Muscle layer of duodenum (tissue), 2 donors: ENCODE results near the gene KTN1.

Experiments used
- H3K27ac ChIP-seq: one replicate; pipeline ENCODE4 v1.7.0; 2013; ENCODE audit warnings: mild to moderate bottlenecking, low read length
- H3K27me3 ChIP-seq: one replicate; pipeline ENCODE4 v1.7.0; 2013; ENCODE audit warnings: low read depth, mild to moderate bottlenecking, control low read depth, low read length
- H3K36me3 ChIP-seq, 2 donors: one replicate each; pipeline ENCODE4 v1.7.0; 2013; ENCODE audit warnings: low read length in 2 of 2, control low read depth in 1 of 2, mild to moderate bottlenecking in 1 of 2; ENCODE audit not compliant: insufficient read depth in 2 of 2, control insufficient read depth in 1 of 2
- H3K4me1 ChIP-seq, 2 donors: one replicate each; pipeline ENCODE4 v1.7.0; 2013; ENCODE audit warnings: low read length in 2 of 2, mild to moderate bottlenecking in 2 of 2, control low read depth in 1 of 2, moderate library complexity in 1 of 2; ENCODE audit not compliant: insufficient read depth in 2 of 2, control insufficient read depth in 1 of 2
- H3K4me3 ChIP-seq, 2 donors: one replicate each; pipeline ENCODE4 v1.7.0; 2013; ENCODE audit warnings: low read length in 2 of 2, low read depth in 1 of 2, mild to moderate bottlenecking in 1 of 2
- H3K9me3 ChIP-seq, 2 donors: one replicate each; pipeline ENCODE4 v1.7.0; 2013; ENCODE audit warnings: low read length in 2 of 2, control low read depth in 1 of 2, mild to moderate bottlenecking in 1 of 2; ENCODE audit not compliant: control insufficient read depth in 1 of 2
- donor health status: healthy.

KTN1 gene

GRCh38 chr14:55645845-55646832, 66.1 kb downstream of the KTN1 start:
- no peaks in the 10 kb centered on the region for H3K27me3 ChIP-seq
- H3K4me3 ChIP-seq = no peak overlapping the region
- no peaks in the 10 kb centered on the region for H3K9me3 ChIP-seq
- H3K27ac ChIP-seq = no peak overlapping the region
- H3K36me3 ChIP-seq = peaks cover 34 to 37% of the 10 kb centered on the region in 2 donors
- no peaks in the 10 kb centered on the region for H3K4me1 ChIP-seq

DNA sequence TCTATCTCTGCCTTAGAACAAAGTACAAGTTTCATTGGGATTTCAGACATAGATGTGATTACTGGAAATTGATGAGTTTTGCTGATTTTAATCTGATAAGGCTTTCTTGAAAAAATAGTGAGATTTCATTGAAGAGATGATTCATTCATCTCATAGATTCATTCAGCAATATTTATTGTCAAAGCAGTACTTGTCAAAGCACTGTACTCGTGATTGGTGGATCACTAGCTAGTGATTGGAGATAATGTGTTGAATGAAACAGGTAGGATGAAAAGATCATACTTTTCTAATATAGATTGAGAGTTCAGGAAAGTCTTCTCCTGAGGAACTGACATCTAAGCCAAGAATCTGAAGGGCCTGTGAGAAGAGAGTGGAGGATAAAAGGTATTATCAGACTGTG, 71.0 kb downstream of the KTN1 start:
- H3K27ac ChIP-seq = no peak overlapping the region
- H3K4me3 ChIP-seq = no peak overlapping the region
- H3K9me3 ChIP-seq = no peaks in the 10 kb centered on the region
- peaks cover 41 to 52% of the 10 kb centered on the region in 2 donors for H3K36me3 ChIP-seq
- H3K27me3 ChIP-seq = no peaks in the 10 kb centered on the region
- no peaks in the 10 kb centered on the region for H3K4me1 ChIP-seq

GRCh38 chr14:55654243-55654642, 74.2 kb downstream of the KTN1 start:
- no peak overlapping the region for H3K4me3 ChIP-seq
- H3K4me1 ChIP-seq = no peaks in the 10 kb centered on the region
- peaks cover 45 to 60% of the 10 kb centered on the region in 2 donors for H3K36me3 ChIP-seq
- H3K27me3 ChIP-seq = no peaks in the 10 kb centered on the region
- no peak overlapping the region for H3K27ac ChIP-seq
- no peaks in the 10 kb centered on the region for H3K9me3 ChIP-seq

GRCh38 chr14:55661029-55661428, 81.0 kb downstream of the KTN1 start:
- H3K27me3 ChIP-seq = no peaks in the 10 kb centered on the region
- no peaks in the 10 kb centered on the region for H3K9me3 ChIP-seq
- H3K27ac ChIP-seq = no peak overlapping the region
- no peak overlapping the region for H3K4me3 ChIP-seq
- peaks cover 29 to 30% of the 10 kb centered on the region in 2 donors for H3K36me3 ChIP-seq
- no peaks in the 10 kb centered on the region for H3K4me1 ChIP-seq

DNA sequence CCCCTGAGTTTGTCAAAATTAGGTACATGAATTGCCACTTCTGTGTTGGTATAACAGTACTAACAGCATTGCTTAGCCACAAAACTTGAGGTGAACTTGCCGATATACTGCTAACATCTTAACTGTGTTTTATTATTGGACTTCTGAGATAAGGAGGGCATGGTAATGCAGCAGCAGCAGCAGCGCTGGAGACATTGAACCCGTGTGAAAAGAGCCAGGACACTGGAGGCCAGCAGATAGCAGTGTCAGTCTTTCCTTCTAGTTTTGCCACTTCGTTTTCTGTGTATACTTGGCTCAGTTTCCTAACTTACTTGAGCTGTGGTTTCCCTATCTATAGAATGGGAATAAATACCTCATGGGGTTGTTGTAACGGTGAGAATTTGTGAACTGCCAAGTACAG, 82.7 kb downstream of the KTN1 start:
- Histone ChIP-seq H3K27ac (no peak overlapping the region), H3K4me1 (no peaks in the 10 kb centered on the region), H3K36me3 (peaks cover 21 to 24% of the 10 kb centered on the region in 2 donors), H3K27me3 (no peaks in the 10 kb centered on the region), H3K4me3 (no peak overlapping the region), H3K9me3 (no peaks in the 10 kb centered on the region)

DNA sequence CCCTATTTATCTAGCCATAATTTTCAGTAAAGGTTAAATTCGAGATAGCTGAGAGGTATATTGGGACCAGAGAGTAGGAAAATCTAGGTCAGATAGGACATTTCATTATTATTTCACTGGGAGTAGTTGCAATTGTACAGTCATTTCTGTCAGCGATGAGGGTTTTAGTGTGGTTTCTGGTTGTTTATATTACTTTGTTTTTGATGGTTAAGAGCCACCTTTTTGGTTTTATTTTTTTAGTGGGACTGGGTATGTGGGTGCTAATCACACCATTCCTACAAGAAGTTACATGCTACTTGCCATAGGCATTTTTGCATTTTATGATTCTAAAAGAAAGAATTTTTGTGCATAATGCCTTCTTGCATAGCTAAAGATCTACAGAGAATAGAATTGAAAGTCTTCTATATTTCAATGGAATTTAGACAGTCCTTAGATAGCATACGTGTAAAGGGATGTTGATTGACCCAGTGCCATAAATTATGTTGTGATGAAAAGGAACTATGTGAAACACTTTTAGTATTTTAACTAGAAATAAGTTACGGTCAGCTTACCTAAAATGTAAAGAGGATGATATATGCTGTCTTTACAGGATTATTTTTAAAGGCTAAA, 85.2 kb downstream of the KTN1 start:
- no peaks in the 10 kb centered on the region for H3K9me3 ChIP-seq
- H3K36me3 ChIP-seq = peaks cover 18 to 19% of the 10 kb centered on the region in 2 donors

DNA sequence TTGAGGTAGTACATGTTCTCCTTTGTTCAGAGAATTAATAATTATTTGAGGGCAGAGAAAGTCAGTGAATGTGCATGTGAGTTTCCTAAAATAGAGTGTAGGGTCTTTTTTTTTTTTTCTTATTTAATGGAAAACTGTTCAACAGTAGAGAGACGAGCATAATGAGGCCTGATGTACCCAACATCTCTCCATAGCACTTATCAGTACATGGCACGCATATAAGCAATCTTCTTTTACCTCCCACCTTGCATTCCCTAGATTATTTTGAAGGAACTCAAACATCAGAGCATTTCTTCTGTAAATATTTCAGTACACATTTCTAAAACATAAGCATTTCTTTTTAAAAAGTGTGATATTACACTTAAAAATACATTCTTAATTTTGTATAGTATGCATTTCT, 87.8 kb downstream of the KTN1 start:
- H3K4me3 ChIP-seq = no peak overlapping the region
- H3K4me1 ChIP-seq = no peaks in the 10 kb centered on the region
- peaks cover 25 to 32% of the 10 kb centered on the region in 2 donors for H3K36me3 ChIP-seq
- no peaks in the 10 kb centered on the region for H3K9me3 ChIP-seq
- H3K27me3 ChIP-seq = no peaks in the 10 kb centered on the region
- H3K27ac ChIP-seq = no peak overlapping the region

More for the DNA sequence above, 85.2 kb downstream of the KTN1 start:
- H3K27ac ChIP-seq = no peak overlapping the region
- H3K4me3 ChIP-seq = no peak overlapping the region
- H3K27me3 ChIP-seq = no peaks in the 10 kb centered on the region
- H3K4me1 ChIP-seq = no peaks in the 10 kb centered on the region

- Histone ChIP-seq H3K27me3 (no peaks in the 10 kb centered on the region), H3K4me3 (no peak overlapping the region), H3K9me3 (no peaks in the 10 kb centered on the region), H3K27ac (no peak overlapping the region), H3K36me3 (peaks cover 42 to 43% of the 10 kb centered on the region in 2 donors), H3K4me1 (no peaks in the 10 kb centered on the region)
Observed at GRCh38 chr14:55671641-55672040, 91.6 kb downstream of the KTN1 start.

DNA sequence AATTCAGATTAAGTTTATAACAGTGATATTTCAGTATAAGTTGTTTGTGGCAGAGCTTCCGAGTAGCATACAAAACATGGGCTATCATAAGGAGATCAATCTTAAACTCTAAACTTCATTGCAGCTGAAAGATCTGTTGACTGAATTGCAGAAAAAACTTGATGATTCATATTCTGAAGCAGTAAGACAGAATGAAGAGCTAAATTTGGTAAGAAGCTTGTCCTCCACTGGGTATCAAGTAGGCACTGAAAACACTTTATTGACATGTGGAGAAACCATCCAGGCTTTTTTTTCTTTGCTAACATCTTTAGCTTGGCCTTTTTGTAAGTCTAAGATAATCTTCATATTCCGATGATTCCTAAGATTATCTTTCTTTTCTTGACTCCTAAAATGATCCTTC, 93.0 kb downstream of the KTN1 start:
- no peak overlapping the region for H3K4me3 ChIP-seq
- H3K36me3 ChIP-seq = peaks cover 42 to 45% of the 10 kb centered on the region in 2 donors
- no peaks in the 10 kb centered on the region for H3K9me3 ChIP-seq
- no peaks in the 10 kb centered on the region for H3K27me3 ChIP-seq
- H3K4me1 ChIP-seq = no peaks in the 10 kb centered on the region
- H3K27ac ChIP-seq = no peak overlapping the region

DNA sequence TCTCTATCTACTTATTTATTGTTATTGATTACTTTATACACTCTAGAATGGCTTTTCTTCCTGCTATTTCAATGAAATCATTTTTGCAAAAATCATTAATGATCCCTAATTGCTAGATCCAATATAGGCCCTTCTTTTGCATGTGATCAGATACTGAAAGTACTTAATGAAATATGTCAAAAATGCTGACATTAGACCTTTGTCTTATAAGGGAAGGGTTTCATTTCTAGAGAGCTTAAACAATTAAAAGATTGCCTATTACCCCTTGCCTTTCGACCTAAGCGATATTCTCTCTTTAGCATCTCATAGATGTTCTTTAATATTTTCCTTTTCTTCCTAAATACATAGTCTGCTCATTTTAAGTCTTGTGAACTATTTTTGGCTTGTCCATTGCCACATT, 101.1 kb downstream of the KTN1 start:
- Histone ChIP-seq H3K9me3 (no peaks in the 10 kb centered on the region), H3K4me3 (no peak overlapping the region), H3K36me3 (peaks cover 29 to 69% of the 10 kb centered on the region in 2 donors), H3K27ac (no peak overlapping the region), H3K27me3 (no peaks in the 10 kb centered on the region), H3K4me1 (no peaks in the 10 kb centered on the region)

GRCh38 chr14:55684956-55685584, 105.1 kb downstream of the KTN1 start:
- H3K27ac ChIP-seq = no peak overlapping the region
- H3K36me3 ChIP-seq = peaks cover 17 to 61% of the 10 kb centered on the region in 2 donors
- H3K4me3 ChIP-seq = no peak overlapping the region
- no peaks in the 10 kb centered on the region for H3K9me3 ChIP-seq
- no peaks in the 10 kb centered on the region for H3K4me1 ChIP-seq
- no peaks in the 10 kb centered on the region for H3K27me3 ChIP-seq
